ENCODE data around the gene ZKSCAN1. TPM values are rescaled to one million over a fixed set of nuclear protein-coding genes. Genes with fewer than 3 reads are reported as not detected.

ZKSCAN1 gene
- total RNA-seq, 1 donor from 2014 or later: 61.5 TPM

GRCh38 chr7:100033526-100033925 lies 18.1 kb downstream of the ZKSCAN1 start:
- DNase-seq (ENCODE audit: low spot score): no peak
- no peak for TF ChIP-seq CTCF (IDR thresholded peaks at IDR 0.05)
- Mint-ChIP-seq H3K4me1 (ENCODE audit: low read depth) (peaks cover 30% of the 10 kb centered on the region), H3K9me3 (ENCODE audit: low read depth) (peaks cover 2% of the 10 kb centered on the region), H3K27ac (ENCODE audit: unreplicated experiment) (no peak overlapping the region), H3K27me3 (ENCODE audit: low read depth) (no peaks in the 10 kb centered on the region), H3K4me3 (ENCODE audit: unreplicated experiment) (no peak overlapping the region), H3K36me3 (ENCODE audit: low read depth) (peaks cover 54% of the 10 kb centered on the region)

- Mint-ChIP-seq H3K36me3 (ENCODE audit: low read depth) (peaks cover 50% of the 10 kb centered on the region), H3K4me1 (ENCODE audit: low read depth) (peaks cover 30% of the 10 kb centered on the region), H3K27ac (ENCODE audit: unreplicated experiment) (peak overlapping the region; percentile 79), H3K27me3 (ENCODE audit: low read depth) (no peaks in the 10 kb centered on the region), H3K9me3 (ENCODE audit: low read depth) (peaks cover 2% of the 10 kb centered on the region), H3K4me3 (ENCODE audit: unreplicated experiment) (no peak overlapping the region)
- no peak for TF ChIP-seq CTCF (IDR thresholded peaks at IDR 0.05)
- DNase-seq (ENCODE audit: low spot score): no peak
Measured at GRCh38 chr7:100034871-100035510, 19.6 kb downstream of the ZKSCAN1 start.

GRCh38 chr7:100035876-100036275 lies 20.5 kb downstream of the ZKSCAN1 start:
- H3K36me3 Mint-ChIP-seq (ENCODE audit: low read depth): peaks cover 42% of the 10 kb centered on the region
- TF ChIP-seq CTCF (IDR thresholded peaks at IDR 0.05): no peak
- no peak for DNase-seq (ENCODE audit: low spot score)
- peaks cover 2% of the 10 kb centered on the region for H3K9me3 Mint-ChIP-seq (ENCODE audit: low read depth)
- H3K27ac Mint-ChIP-seq (ENCODE audit: unreplicated experiment): peak overlapping the region; percentile 74
- H3K27me3 Mint-ChIP-seq (ENCODE audit: low read depth): no peaks in the 10 kb centered on the region
- peaks cover 30% of the 10 kb centered on the region for H3K4me1 Mint-ChIP-seq (ENCODE audit: low read depth)
- H3K4me3 Mint-ChIP-seq (ENCODE audit: unreplicated experiment): no peak overlapping the region

- Mint-ChIP-seq H3K27me3 (ENCODE audit: low read depth) (no peaks in the 10 kb centered on the region), H3K27ac (ENCODE audit: unreplicated experiment) (no peak overlapping the region), H3K9me3 (ENCODE audit: low read depth) (no peaks in the 10 kb centered on the region), H3K4me3 (ENCODE audit: unreplicated experiment) (no peak overlapping the region), H3K36me3 (ENCODE audit: low read depth) (peaks cover 27% of the 10 kb centered on the region), H3K4me1 (ENCODE audit: low read depth) (peaks cover 27% of the 10 kb centered on the region)
- no peak for DNase-seq (ENCODE audit: low spot score)
- TF ChIP-seq CTCF (IDR thresholded peaks at IDR 0.05): no peak
Measured at GRCh38 chr7:100038326-100038725, 22.9 kb downstream of the ZKSCAN1 start.

- Mint-ChIP-seq H3K36me3 (ENCODE audit: low read depth) (peaks cover 13% of the 10 kb centered on the region), H3K4me3 (ENCODE audit: unreplicated experiment) (no peak overlapping the region), H3K27me3 (ENCODE audit: low read depth) (no peaks in the 10 kb centered on the region), H3K4me1 (ENCODE audit: low read depth) (peaks cover 9% of the 10 kb centered on the region), H3K9me3 (ENCODE audit: low read depth) (no peaks in the 10 kb centered on the region), H3K27ac (ENCODE audit: unreplicated experiment) (no peak overlapping the region)
- no peak for TF ChIP-seq CTCF (IDR thresholded peaks at IDR 0.05)
- no peak for DNase-seq (ENCODE audit: low spot score)
Measured at GRCh38 chr7:100040575-100040974, 25.2 kb downstream of the ZKSCAN1 start.

Data from chondrocyte (in vitro differentiated cells).